Endodermal cell (in vitro differentiated cells): ENCODE data around the gene AMFR. TPM values are rescaled to one million over a fixed set of nuclear protein-coding genes. Genes with fewer than 3 reads are reported as not detected.

Source experiments
- DNase-seq: peaks from one replicate; pipeline ENCODE4 v3.0.0-alpha.2; 2017
- H3K27ac ChIP-seq: 2 replicates; pipeline ENCODE4 v1.5.1; 2013; ENCODE audit warnings: mild to moderate bottlenecking, low read depth, low read length, moderate library complexity
- H3K27me3 ChIP-seq: 2 replicates; pipeline ENCODE4 v1.6.1; 2013; ENCODE audit warnings: mild to moderate bottlenecking, low read length, moderate library complexity; ENCODE audit not compliant: insufficient read depth, control insufficient read depth, poor library complexity, severe bottlenecking
- H3K36me3 ChIP-seq: 2 replicates; pipeline ENCODE4 v1.7.0; 2013; ENCODE audit warnings: mild to moderate bottlenecking, low read length, moderate library complexity; ENCODE audit not compliant: control insufficient read depth, insufficient read depth
- H3K4me1 ChIP-seq: one replicate; pipeline ENCODE4 v1.7.0; 2013; ENCODE audit warnings: low read length; ENCODE audit not compliant: control insufficient read depth, insufficient read depth
- H3K4me3 ChIP-seq: 2 replicates; pipeline ENCODE4 v1.5.1; 2013; ENCODE audit warnings: mild to moderate bottlenecking, low read length, moderate library complexity
- H3K9ac ChIP-seq: 2 replicates; pipeline ENCODE4 v1.6.1; 2013; ENCODE audit warnings: mild to moderate bottlenecking, low read length, moderate library complexity; ENCODE audit not compliant: poor library complexity, severe bottlenecking; ENCODE audit errors: extremely low read depth
- H3K9me3 ChIP-seq: 2 replicates; pipeline ENCODE4 v1.6.1; 2013; ENCODE audit warnings: mild to moderate bottlenecking, low read length, moderate library complexity; ENCODE audit not compliant: control insufficient read depth
- H3K27ac Mint-ChIP-seq: 2 replicates; pipeline ENCODE4 v1.8.0; 2020; ENCODE audit warnings: mixed read lengths
- H3K27me3 Mint-ChIP-seq: 2 replicates; pipeline ENCODE4 v1.8.0; 2021; ENCODE audit warnings: mild to moderate bottlenecking, mixed read lengths; ENCODE audit not compliant: insufficient read depth
- H3K36me3 Mint-ChIP-seq: 2 replicates; pipeline ENCODE4 v1.8.0; 2020; ENCODE audit warnings: low read depth, mixed read lengths
- H3K4me1 Mint-ChIP-seq: 2 replicates; pipeline ENCODE4 v1.8.0; 2020; ENCODE audit warnings: mixed read lengths
- H3K4me3 Mint-ChIP-seq: 2 replicates; pipeline ENCODE4 v1.8.0; 2020; ENCODE audit warnings: mild to moderate bottlenecking, moderate library complexity, mixed read lengths
- H3K9me3 Mint-ChIP-seq: 2 replicates; pipeline ENCODE4 v1.8.0; 2020; ENCODE audit warnings: mild to moderate bottlenecking, mixed read lengths
- WGBS, 2 experiments: methylation state at CpG; one replicate each; pipeline versions ENCODE4 v1.1.5 to v1.1.7; 2013; ENCODE audit warnings: missing lambda C conversion rate in 2 of 2, mixed read lengths in 1 of 2; ENCODE audit not compliant: insufficient coverage in 1 of 2, insufficient read length in 1 of 2; 5-methylcytosine and 5-hydroxymethylcytosine counted together
- total RNA-seq, 2 donors: library from RNA; stranded (reverse); fragmentation: NEBNext Ultra II Directional in 1 of 2; extraction: Animal tissue kit (Norgen Biotek cat#: 25700) in 1 of 2; gene quantifications; 2 replicates in 1 of 2; 3 replicates in 1 of 2; pipeline ENCODE4 v1.2.1, GENCODE V29; 2021
- TF ChIP-seq, protein P1 (sequence below): fragments of 200-600 bp; sonication (generic); conservative IDR thresholded peaks from 2 replicates; pipeline ENCODE4 v1.5.0; 2021; ENCODE audit warnings: antibody characterized with exemption, mild to moderate bottlenecking

AMFR gene
- total RNA-seq, 2 donors from 2014 or later, result 77.0 to 81.6 TPM

DNA sequence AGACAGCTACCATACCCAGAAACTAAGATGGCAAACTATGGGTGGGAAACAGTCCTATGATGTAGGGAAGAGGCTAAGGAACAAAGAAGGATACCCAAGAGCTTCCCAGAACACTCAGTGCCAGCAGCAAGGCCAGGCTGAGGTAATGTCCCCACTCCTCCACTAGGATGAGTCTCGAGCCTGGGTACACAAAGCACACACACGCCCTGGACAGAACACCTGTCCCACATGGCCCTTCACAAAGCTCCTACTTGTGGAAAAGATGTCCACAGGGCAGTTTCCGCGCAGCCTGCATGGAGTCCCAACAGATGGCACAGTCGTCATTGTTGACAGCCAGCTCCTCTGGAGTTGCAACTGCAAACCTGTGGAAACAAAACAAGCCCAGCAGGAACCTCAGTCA lies 23.9 kb downstream of the AMFR start:
- Mint-ChIP-seq H3K4me3 (no peak overlapping the region), H3K27me3 (no peaks in the 10 kb centered on the region), H3K9me3 (peaks cover 9% of the 10 kb centered on the region), H3K27ac (no peak overlapping the region), H3K36me3 (peaks cover 61% of the 10 kb centered on the region), H3K4me1 (peaks cover 1% of the 10 kb centered on the region)
- Histone ChIP-seq H3K36me3 (peaks cover 57% of the 10 kb centered on the region), H3K9me3 (no peaks in the 10 kb centered on the region), H3K27ac (no peak overlapping the region), H3K9ac (no peak overlapping the region), H3K4me1 (no peaks in the 10 kb centered on the region), H3K27me3 (no peaks in the 10 kb centered on the region), H3K4me3 (no peak overlapping the region)
- TF ChIP-seq, protein P1, sequence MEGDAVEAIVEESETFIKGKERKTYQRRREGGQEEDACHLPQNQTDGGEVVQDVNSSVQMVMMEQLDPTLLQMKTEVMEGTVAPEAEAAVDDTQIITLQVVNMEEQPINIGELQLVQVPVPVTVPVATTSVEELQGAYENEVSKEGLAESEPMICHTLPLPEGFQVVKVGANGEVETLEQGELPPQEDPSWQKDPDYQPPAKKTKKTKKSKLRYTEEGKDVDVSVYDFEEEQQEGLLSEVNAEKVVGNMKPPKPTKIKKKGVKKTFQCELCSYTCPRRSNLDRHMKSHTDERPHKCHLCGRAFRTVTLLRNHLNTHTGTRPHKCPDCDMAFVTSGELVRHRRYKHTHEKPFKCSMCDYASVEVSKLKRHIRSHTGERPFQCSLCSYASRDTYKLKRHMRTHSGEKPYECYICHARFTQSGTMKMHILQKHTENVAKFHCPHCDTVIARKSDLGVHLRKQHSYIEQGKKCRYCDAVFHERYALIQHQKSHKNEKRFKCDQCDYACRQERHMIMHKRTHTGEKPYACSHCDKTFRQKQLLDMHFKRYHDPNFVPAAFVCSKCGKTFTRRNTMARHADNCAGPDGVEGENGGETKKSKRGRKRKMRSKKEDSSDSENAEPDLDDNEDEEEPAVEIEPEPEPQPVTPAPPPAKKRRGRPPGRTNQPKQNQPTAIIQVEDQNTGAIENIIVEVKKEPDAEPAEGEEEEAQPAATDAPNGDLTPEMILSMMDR, result peak; percentile 66
- 94 to 100% methylated on average over 4 to 5 of the region's 5 CpGs for WGBS, 2 experiments
- peak; percentile 75 for DNase-seq

DNA sequence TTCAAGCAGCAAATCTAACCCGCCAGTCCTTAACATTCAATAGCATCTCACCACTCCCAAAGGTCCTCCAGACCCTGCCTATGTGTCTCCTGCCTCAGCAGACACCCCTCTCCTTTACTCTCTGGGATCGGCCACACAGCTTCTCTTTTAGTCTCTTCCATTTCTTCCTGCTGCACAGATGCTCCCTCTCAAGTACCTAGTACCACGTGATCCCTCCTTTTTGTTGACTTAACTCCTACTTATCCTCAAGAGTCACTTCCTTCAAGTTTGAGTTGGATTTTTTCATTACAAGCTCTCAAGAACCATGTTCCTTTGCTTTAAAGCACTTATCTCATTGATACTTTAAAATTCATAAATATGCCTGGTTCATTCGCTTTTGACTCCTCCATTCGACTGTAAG lies 24.9 kb downstream of the AMFR start:
- Mint-ChIP-seq H3K36me3 (peaks cover 67% of the 10 kb centered on the region), H3K27me3 (no peaks in the 10 kb centered on the region), H3K4me1 (peaks cover under 1% of the 10 kb centered on the region), H3K4me3 (no peak overlapping the region), H3K9me3 (peaks cover 8% of the 10 kb centered on the region), H3K27ac (no peak overlapping the region)
- DNase-seq, result no peak
- Histone ChIP-seq H3K27me3 (no peaks in the 10 kb centered on the region), H3K4me1 (no peaks in the 10 kb centered on the region), H3K36me3 (peaks cover 55% of the 10 kb centered on the region), H3K27ac (no peak overlapping the region), H3K9me3 (no peaks in the 10 kb centered on the region), H3K4me3 (no peak overlapping the region), H3K9ac (no peak overlapping the region)
- TF ChIP-seq, protein P1, result no peak
- 72% methylated on average over 4 to 5 of the region's 5 CpGs for whole genome bisulfite sequencing, 2 experiments

DNA sequence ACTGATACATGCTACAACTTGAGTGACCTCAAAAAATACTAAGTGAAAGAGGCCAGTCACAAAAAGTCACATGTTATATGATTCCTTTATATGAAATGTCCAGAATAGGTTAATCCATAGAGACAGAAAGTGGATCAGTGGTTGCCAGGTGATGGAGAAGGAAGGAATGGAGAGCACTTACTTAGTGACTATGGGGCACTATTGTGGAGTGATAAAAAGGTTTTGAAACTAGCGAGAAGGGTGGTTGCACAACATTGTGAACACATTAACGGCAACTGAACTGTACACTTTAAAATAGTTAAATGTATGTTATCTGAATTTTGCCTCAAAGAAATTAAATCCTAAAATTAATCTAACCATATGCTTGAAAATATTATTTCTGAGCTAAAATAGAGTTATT lies 25.9 kb downstream of the AMFR start:
- H3K36me3 ChIP-seq, result peaks cover 45% of the 10 kb centered on the region
- H3K9ac ChIP-seq, result no peak overlapping the region
- TF ChIP-seq, protein P1, result no peak
- H3K27me3 ChIP-seq, result no peaks in the 10 kb centered on the region
- Mint-ChIP-seq H3K36me3 (peaks cover 65% of the 10 kb centered on the region), H3K4me3 (no peak overlapping the region), H3K4me1 (no peaks in the 10 kb centered on the region), H3K27me3 (no peaks in the 10 kb centered on the region), H3K27ac (no peak overlapping the region), H3K9me3 (peaks cover 7% of the 10 kb centered on the region)
- DNase-seq, result no peak
- no peak overlapping the region for H3K4me3 ChIP-seq
- peak overlapping the region; percentile 5 for H3K27ac ChIP-seq
- WGBS, 2 experiments, result 100% methylated on average over 2 of the region's 2 CpGs; no CpG with 5 or more reads in 1 of the 2 experiments
- H3K9me3 ChIP-seq, result no peaks in the 10 kb centered on the region
- no peaks in the 10 kb centered on the region for H3K4me1 ChIP-seq
